Measurements from ENCODE around the gene KCNIP1.

DNA sequence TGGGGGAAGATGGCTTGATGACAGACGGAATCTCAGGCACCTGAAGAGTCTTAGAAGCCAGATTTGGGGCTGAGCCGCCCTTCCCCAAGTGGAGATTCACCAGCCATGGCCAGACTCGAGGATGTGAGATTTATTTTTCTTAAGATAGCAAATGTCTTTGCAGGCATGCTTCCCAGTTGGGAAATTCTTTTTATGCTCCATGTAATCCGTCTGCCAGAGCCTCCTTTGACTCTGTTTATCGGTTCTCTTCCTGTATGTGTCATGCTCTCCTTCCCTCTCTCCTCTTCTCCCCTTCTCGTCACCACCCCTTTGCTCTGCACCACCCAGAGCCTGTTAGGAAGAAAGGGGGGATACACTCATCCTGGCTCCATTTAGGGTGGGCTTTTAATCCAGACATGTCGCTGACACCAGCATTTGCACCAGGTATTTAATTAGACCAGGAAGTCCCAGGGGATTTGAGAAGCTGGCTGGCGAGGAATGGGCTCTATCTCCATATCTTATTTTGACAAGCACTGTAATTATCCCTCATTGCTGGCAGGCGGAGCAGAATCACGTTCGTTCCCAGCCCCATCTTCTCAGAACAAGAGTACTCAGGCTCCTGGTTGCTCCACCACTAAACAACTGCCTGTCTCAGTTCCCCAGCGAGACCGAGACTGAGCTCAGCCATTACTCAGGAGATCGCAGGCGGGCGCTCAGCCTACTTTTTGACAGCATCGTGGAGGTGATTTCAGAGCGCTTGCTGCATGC, 50.9 kb downstream of the KCNIP1 start:
- TF ChIP-seq POLR2A (IDR thresholded peaks at IDR 0.05), result no peak
- TF ChIP-seq, protein P1, sequence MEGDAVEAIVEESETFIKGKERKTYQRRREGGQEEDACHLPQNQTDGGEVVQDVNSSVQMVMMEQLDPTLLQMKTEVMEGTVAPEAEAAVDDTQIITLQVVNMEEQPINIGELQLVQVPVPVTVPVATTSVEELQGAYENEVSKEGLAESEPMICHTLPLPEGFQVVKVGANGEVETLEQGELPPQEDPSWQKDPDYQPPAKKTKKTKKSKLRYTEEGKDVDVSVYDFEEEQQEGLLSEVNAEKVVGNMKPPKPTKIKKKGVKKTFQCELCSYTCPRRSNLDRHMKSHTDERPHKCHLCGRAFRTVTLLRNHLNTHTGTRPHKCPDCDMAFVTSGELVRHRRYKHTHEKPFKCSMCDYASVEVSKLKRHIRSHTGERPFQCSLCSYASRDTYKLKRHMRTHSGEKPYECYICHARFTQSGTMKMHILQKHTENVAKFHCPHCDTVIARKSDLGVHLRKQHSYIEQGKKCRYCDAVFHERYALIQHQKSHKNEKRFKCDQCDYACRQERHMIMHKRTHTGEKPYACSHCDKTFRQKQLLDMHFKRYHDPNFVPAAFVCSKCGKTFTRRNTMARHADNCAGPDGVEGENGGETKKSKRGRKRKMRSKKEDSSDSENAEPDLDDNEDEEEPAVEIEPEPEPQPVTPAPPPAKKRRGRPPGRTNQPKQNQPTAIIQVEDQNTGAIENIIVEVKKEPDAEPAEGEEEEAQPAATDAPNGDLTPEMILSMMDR (IDR thresholded peaks at IDR 0.05), result no peak
- no peak for TF ChIP-seq EP300 (IDR thresholded peaks at IDR 0.05)
- TF ChIP-seq POLR2AphosphoS5 (IDR thresholded peaks at IDR 0.05), result peak in 1 of 3 donors; percentile 15

All from stomach (tissue), 4 donors.